GM12874 (cell line): Measurements from ENCODE around the gene IMPA2.

ENCODE experiments used
- CTCF ChIP-seq: IDR thresholded peaks from 2 replicates; pipeline ENCODE4 v1.5.1; 2011; ENCODE audit warnings: low read depth, mild to moderate bottlenecking, control low read depth, low read length, moderate library complexity; ENCODE audit not compliant: insufficient read depth

Gene IMPA2

DNA sequence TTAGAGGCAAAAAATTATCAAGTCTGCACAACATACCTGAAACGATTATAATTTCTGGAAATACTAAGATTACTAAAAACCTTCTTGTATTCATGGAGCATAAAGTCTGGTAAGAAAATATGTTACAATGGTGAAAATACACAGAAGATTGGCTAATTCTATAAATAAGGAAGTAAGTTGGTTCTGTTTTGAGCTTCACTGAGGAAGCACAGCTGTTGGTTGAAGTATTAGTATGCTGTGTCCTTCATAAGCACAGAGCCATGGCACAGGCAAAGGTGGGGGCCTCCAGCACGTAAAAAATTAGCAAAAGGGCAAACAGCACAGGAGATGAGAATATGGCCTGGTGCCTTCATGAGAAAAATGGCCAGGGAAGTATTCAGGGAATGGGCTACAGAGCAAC lies 72.0 kb downstream of the IMPA2 start:
- TF ChIP-seq CTCF: no peak

DNA sequence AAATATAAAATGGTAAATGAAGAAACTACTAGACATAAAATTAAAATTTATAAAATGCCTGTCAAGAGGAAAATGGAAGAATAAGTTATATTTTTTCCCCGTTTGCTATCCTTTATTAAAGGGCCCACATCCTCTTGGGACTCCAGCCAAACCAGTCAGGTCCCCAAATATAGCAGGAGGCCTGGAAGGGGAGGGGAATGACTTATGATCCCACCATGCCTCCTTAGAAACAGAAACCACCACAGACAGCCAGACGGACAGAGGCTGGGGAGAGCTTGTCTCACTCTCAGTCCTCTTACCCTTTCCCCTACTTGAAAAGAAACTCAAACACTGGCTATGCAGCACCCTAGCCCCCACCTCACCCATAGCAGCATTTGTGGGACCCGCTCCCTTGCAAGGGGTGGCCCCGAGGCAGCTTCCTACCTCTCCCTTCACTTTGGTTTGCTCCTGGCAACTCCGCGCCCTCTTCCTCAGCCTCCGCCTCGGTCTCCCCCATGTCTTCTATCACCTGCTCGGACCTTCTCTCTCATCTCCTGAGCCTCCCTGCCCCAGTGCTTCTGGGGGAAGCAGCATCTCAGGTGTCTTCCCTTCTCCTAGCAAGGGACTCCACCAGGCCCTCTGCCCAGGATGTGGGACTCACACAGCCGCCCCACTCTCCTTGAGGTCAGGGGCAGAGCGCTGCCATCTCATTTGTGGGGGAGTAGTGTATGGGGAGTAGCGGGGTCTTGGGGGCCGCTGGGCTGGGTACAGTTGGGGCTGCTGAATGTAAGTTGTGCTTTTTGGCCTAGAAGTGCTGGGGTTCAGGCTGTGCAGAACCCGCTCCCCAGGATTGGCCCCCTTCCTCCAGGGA lies 75.0 kb downstream of the IMPA2 start:
- TF ChIP-seq CTCF: no peak

GRCh38 chr18:12056884-12057402 lies 75.6 kb downstream of the IMPA2 start:
- TF ChIP-seq CTCF: no peak

GRCh38 chr18:12057419-12058039 lies 76.2 kb downstream of the IMPA2 start:
- peak; percentile 22; the same call in 1 of the 2 replicates for TF ChIP-seq CTCF

- no peak for TF ChIP-seq CTCF
These were observed 78.3 kb downstream of the IMPA2 start for GRCh38 chr18:12059334-12060181.

DNA sequence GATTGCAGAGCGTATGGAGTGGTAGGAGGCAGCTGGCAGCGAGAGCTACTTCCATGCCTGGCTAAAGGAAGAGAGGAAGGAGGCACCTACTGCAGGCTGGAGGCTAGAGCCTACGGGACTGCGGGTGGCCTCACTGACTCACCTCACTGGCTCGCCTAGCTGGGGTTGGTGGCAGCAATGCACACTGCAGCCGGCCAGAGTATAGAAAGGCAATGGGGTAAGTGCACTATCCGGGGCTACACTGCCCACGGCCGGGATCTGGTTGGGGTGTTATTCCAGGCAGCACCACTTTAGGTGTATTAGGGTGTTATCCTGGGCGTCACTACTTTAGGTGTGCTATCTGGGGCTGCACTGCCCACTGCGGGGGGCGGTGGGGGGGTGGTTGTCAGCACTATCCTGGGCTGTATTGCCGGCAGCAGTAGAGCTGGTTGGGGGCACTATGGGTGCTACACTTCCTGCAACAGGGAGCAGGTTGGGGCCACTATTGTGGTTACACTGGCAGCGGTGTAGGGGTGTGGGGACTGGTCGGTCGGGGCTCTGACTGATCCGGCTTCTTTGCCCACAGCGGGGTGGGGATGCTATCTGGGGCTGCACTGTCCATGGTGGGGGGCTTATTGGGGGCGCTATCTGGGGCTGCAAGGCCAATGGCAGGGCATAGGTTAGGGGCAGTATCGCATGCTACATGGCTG lies 79.0 kb downstream of the IMPA2 start:
- no peak for TF ChIP-seq CTCF
